WERI-Rb-1 (cell line): ENCODE data around the gene UBL3.

Experiments used
- DNase-seq: peaks from one replicate; pipeline ENCODE4 v3.0.0-alpha.2; 2020
- H3K27ac ChIP-seq: fragments of 250-450 bp; sonication (Bioruptor Pico); 2 replicates; pipeline ENCODE4 v1.5.1; 2020; ENCODE audit warnings: mild to moderate bottlenecking, moderate library complexity
- H3K27me3 ChIP-seq: fragments of 250-450 bp; sonication (Bioruptor Pico); 2 replicates; pipeline ENCODE4 v1.5.1; 2021; ENCODE audit warnings: mild to moderate bottlenecking, low read depth, moderate library complexity; ENCODE audit not compliant: insufficient read depth, severe bottlenecking
- H3K36me3 ChIP-seq: fragments of 250-450 bp; sonication (Bioruptor Pico); 2 replicates; pipeline ENCODE4 v1.5.1; 2020; ENCODE audit warnings: mild to moderate bottlenecking, moderate library complexity
- H3K4me3 ChIP-seq: 2 replicates; pipeline ENCODE4 v1.5.1; 2011; ENCODE audit warnings: low read depth, mild to moderate bottlenecking, control low read depth, low read length
- H3K9me3 ChIP-seq: fragments of 250-450 bp; sonication (Bioruptor Pico); 2 replicates; pipeline ENCODE4 v1.5.1; 2021; ENCODE audit warnings: mild to moderate bottlenecking, moderate library complexity; ENCODE audit not compliant: severe bottlenecking
- TF ChIP-seq, protein P1 (sequence below): IDR thresholded peaks from 2 replicates; pipeline ENCODE4 v1.5.1; 2011; ENCODE audit warnings: low read depth, mild to moderate bottlenecking, control low read depth, inconsistent platforms, low read length

The UBL3 gene

GRCh38 chr13:29801102-29801501, 49.3 kb downstream of the UBL3 start:
- no peak for DNase-seq
- no peak overlapping the region for H3K4me3 ChIP-seq
- H3K9me3 ChIP-seq: no peaks in the 10 kb centered on the region
- no peaks in the 10 kb centered on the region for H3K27me3 ChIP-seq
- TF ChIP-seq, protein P1, sequence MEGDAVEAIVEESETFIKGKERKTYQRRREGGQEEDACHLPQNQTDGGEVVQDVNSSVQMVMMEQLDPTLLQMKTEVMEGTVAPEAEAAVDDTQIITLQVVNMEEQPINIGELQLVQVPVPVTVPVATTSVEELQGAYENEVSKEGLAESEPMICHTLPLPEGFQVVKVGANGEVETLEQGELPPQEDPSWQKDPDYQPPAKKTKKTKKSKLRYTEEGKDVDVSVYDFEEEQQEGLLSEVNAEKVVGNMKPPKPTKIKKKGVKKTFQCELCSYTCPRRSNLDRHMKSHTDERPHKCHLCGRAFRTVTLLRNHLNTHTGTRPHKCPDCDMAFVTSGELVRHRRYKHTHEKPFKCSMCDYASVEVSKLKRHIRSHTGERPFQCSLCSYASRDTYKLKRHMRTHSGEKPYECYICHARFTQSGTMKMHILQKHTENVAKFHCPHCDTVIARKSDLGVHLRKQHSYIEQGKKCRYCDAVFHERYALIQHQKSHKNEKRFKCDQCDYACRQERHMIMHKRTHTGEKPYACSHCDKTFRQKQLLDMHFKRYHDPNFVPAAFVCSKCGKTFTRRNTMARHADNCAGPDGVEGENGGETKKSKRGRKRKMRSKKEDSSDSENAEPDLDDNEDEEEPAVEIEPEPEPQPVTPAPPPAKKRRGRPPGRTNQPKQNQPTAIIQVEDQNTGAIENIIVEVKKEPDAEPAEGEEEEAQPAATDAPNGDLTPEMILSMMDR: no peak
- H3K36me3 ChIP-seq: no peaks in the 10 kb centered on the region
- no peak overlapping the region for H3K27ac ChIP-seq

DNA sequence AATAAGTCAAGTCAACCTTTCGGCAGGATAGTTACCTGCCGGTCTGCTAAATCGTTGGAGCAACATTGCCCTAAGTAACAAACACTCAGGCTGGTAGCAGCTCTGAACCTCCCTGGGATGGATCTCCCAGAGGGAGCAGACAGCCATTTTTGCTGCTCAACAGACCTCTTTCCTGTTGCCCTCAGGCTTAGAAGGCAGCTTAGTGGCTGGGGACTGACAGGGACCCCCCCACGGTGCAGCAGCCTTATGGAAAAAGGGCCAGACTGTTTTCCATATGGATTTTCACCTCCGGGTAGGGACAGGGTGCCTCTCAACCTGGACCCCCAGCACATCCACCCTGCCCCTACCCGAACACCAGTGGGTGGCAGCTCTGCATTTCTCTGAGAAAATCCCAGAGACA, 49.7 kb downstream of the UBL3 start:
- Histone ChIP-seq H3K36me3 (no peaks in the 10 kb centered on the region), H3K9me3 (no peaks in the 10 kb centered on the region), H3K4me3 (no peak overlapping the region), H3K27me3 (no peaks in the 10 kb centered on the region), H3K27ac (no peak overlapping the region)
- DNase-seq: no peak
- TF ChIP-seq, protein P1: no peak

- Histone ChIP-seq H3K4me3 (no peak overlapping the region), H3K27ac (no peak overlapping the region), H3K27me3 (no peaks in the 10 kb centered on the region), H3K36me3 (no peaks in the 10 kb centered on the region), H3K9me3 (no peaks in the 10 kb centered on the region)
- DNase-seq: no peak
- TF ChIP-seq, protein P1: no peak
These were observed 51.4 kb downstream of the UBL3 start for GRCh38 chr13:29799041-29799440.

GRCh38 chr13:29791997-29792780, 58.2 kb downstream of the UBL3 start:
- TF ChIP-seq, protein P1: no peak
- Histone ChIP-seq H3K9me3 (no peaks in the 10 kb centered on the region), H3K27ac (no peak overlapping the region), H3K27me3 (no peaks in the 10 kb centered on the region), H3K4me3 (no peak overlapping the region), H3K36me3 (no peaks in the 10 kb centered on the region)
- no peak for DNase-seq

DNA sequence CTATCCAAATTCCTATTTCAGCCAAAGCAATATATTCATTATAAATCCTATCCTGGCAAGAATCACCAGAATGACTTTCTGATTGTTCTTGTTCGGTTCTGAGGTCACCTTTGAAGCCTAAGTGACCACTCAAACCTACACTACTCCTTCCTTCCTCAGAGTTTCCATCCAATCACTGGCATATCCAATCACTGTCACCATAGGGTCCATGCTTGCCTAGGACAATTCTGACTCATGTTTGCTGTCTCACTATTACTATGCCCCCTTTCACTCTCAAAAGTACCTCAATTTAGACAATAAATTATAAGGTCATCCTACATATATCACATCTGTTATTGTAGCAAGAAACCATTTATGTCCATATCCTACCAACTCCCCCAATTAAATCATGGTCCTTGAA, 58.9 kb downstream of the UBL3 start:
- Histone ChIP-seq H3K27ac (no peak overlapping the region), H3K9me3 (no peaks in the 10 kb centered on the region), H3K36me3 (no peaks in the 10 kb centered on the region), H3K4me3 (no peak overlapping the region), H3K27me3 (no peaks in the 10 kb centered on the region)
- no peak for DNase-seq
- TF ChIP-seq, protein P1: no peak

- TF ChIP-seq, protein P1: no peak
- H3K27ac ChIP-seq: no peak overlapping the region
- DNase-seq: no peak
- H3K9me3 ChIP-seq: no peaks in the 10 kb centered on the region
- H3K36me3 ChIP-seq: no peaks in the 10 kb centered on the region
- H3K27me3 ChIP-seq: no peaks in the 10 kb centered on the region
- H3K4me3 ChIP-seq: no peak overlapping the region
These were observed 63.7 kb downstream of the UBL3 start for GRCh38 chr13:29786698-29787097.
